Mucosa of gallbladder (tissue), 1 donor: ENCODE data around the gene TNFAIP1. TPM values are rescaled to one million over a fixed set of nuclear protein-coding genes. Genes with fewer than 3 reads are reported as not detected.
A peak's percentile ranks its signal among the peaks of the same experiment; 100 is the strongest.

Source experiments
- DNase-seq: peaks from one replicate; pipeline ENCODE4 v3.0.0-alpha.2; 2020; ENCODE audit warnings: low spot score
- total RNA-seq: library from RNA; stranded (reverse); gene quantifications from one replicate; pipeline ENCODE4 v1.2.1, GENCODE V29; 2021
- donor health status: DM: no; HTN: no; CAD: no.

Gene TNFAIP1
- total RNA-seq, 1 donor from 2014 or later, result 60.2 TPM

DNA sequence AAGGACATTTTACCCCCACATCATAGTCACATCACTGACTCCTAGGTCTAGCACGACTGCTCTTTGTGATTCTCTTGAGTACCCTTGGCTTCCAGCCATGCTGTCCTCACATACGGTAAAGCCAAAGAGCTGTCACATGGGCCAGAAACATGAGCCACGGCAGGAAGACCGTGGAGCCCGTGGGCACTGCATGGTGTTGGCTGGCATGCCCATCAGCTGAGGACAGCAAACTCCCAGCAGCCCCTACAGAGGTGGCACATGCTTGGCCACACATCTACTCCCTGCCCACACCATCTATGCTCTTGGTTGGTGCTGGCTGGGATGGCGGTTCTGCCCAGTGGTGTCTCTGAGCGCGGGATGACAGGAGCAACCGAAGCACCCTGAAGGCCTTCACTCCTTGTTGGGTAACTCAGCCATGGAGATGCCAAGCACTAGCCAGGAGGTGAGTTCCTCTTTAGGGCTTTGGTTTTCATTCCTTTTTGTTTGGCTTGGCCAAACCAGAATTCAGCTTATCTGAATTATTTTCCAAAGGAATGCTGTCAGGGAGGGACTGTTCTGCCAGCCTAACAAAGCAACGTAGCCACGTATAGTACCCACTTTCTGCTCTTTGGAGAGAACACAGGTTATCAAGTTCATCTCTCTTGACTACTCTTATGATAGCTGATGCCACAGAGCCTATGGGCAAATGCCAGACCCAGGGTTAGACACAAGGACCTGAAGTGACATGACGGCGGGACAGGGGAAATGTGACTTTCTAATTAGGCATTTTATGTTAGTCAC lies 10.0 kb downstream of the TNFAIP1 start:
- DNase-seq, result no peak

DNA sequence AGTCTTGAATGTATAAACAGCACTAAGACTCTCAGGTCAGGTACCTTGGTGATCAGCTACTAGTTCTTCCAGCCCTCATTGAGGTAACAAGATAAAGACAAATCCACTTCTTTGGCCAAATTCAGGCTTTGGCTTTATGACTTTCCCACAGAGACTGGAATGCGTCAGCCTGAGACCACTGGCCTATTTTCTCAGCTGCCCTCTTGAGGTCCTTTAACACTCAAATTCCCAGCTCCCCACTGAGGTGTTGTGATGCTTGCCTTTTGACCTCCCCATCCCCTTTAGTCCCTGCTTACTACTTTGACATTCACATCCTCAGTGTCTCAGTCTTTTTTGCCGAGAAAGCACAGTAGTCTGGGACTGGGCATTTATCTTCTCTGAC lies 10.6 kb downstream of the TNFAIP1 start:
- no peak for DNase-seq

DNA sequence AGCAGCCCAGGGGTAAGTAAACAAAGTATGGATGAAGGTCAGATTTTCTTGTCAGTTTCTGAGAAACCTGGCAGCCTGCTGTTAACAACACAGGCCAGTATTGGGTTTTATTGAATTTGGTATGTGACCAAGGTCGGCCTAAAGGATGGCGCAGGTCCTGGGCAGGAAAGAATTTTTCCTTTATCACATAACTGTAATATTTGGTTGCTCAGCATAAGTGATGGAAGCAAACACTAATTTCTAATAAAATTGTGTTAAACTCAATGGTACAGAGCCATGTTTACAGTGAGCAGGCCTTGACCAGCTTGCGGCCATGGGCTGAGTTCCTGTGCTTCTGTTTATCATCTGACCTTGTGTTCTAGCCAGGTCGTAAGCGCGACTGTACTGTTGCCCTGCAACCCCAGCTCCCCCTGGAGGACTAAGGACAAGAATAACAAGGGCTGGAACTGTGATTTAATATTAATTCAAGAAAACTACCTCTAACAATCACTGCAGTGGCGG lies 11.2 kb downstream of the TNFAIP1 start:
- DNase-seq, result peak; percentile 36

DNA sequence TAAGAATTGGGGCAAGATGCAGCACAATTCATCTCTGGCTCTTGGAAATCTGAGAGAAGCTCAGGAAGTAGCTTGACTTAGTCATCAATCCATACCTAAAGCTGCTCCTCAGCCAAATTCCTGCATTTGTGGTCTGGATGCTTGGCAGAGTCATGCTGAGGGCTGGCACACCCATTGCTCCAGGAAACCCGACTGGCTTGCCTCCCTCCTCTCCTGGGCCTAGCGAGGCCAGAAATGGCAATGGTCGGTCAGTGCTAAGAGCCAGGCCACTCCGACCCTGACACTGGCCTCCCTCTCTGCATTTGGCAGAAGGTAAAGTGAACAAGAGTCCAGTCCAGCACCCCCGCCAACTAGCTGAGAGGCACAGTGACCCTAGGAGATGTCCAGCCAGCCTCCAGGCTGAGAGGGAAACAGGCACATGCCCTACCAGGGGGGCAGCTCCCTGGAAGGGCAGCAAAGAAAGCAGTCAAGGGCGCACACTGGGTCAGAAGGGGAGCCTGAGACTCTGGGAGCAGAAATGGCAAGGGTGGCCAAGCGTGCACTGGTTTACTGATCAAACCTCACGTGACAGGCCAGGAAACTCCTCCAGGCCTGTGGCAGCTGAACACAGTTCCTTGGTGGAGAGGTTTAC lies 11.8 kb downstream of the TNFAIP1 start:
- peak; percentile 44 for DNase-seq

DNA sequence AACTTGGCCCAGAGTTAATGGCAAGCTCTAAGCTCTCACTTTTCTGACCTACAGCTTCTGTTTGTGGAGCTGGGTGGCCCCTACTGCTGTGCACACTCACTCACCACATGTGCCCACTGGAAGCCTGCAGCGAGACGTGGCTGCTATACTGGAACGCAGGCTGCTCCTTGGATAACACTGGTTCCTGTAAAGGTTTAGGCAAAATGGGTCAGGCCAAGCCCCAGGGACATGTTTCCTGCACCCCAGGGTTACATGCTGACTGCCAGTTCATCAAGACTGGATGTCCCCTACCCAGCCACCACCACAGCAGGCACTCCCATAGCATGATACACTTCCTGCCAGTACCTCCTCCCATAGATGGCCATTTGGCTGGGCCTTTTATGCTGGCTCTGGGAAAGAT lies 13.4 kb downstream of the TNFAIP1 start:
- DNase-seq, result no peak

DNA sequence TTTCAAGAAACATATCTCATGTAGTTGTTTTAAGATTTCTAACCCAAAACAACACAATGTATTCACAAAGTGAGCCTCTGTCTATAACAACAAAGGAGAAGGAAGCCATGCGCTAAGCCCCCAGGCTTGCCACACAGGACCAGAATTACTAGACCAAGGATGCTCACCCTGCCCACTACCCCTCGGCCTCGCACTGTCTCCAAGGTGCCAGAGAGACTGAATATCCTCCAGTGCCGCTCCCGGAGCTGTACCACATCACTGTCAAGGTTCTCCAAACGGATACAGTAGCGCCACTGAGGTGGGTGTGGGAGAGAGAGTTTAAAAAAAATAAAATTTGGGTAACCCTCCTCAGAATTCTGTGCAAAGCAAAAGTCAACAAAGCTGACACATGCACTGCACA lies 14.7 kb downstream of the TNFAIP1 start:
- DNase-seq, result no peak

DNA sequence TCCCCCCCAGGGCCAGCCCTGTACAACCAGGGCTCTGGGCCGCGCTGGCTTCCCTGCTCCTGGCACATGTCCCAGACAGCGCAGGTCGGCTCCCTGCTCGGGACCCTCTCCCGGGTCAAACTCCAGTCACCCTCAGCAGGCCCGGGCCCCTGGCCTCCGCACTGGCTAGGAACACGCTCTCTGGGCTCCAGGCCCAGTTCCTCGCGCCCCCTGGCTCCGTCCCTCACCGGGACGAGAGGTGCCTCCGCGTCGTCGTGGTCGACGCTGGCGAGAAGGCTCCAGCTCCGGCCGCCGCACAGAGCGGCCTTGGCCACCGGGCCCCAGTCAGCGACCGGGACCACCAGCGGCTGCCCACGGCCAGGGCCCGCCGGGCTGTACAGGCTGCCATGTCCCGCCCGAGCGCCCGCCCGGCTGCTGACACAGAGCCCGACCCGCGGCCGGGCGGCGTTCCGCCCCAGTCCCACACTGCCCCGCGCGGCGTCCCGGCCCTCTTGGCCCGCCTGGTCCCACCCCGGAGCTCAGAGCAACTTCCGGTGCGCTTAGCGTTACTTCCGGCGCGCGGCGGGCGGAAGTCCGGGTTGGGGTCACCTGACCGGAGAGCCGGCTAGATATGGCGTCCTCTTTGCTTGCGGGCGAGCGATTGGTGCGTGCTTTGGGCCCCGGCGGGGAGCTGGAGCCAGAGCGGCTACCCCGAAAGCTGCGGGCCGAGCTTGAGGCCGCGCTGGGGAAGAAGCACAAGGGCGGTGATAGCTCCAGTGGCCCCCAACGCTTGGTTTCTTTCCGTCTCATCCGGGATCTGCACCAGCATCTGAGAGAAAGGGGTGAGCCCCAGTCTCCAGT lies 21.7 kb downstream of the TNFAIP1 start, which contains the start of gene POLDIP2:
Gene POLDIP2 (minus strand): TSS at position 467 of the 840 bp plus-strand sequence. CDS start 79 bp downstream, at position 388.
- DNase-seq, result peak; percentile 97

DNA sequence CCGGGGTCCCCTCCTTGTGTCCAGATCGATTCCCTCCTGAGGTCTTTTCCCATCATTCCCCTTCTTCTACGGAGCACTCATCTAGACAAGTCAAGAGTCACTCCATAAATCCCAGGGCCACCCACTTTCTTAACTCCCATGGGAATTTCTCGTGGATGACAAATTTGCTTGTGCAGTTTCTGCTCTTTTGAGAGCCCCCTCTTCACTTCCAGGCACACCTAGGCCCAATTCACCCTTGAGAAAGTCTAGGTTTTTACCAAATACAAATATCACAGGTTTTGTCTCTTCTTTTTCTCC lies 22.3 kb downstream of the TNFAIP1 start:
- no peak for DNase-seq

DNA sequence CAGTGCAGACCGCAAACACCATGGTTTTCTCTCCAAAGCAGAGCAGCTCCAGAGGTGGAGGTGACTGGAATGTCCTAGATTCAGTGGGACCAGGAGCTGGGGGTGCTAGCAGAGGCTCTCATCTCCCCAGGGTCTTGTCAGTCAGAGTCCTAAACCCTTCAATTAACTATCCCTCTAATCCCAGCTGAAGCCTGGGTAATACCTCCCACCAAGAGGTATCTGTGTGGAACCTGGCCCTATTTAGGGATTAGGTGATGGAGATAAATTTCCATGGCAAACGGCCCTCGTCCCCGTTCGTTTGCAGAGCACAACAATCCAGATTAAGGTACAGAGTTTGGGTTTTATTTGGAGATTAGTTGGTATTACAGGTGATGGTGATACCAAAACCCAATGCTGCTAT lies 27.6 kb downstream of the TNFAIP1 start:
- no peak for DNase-seq

DNA sequence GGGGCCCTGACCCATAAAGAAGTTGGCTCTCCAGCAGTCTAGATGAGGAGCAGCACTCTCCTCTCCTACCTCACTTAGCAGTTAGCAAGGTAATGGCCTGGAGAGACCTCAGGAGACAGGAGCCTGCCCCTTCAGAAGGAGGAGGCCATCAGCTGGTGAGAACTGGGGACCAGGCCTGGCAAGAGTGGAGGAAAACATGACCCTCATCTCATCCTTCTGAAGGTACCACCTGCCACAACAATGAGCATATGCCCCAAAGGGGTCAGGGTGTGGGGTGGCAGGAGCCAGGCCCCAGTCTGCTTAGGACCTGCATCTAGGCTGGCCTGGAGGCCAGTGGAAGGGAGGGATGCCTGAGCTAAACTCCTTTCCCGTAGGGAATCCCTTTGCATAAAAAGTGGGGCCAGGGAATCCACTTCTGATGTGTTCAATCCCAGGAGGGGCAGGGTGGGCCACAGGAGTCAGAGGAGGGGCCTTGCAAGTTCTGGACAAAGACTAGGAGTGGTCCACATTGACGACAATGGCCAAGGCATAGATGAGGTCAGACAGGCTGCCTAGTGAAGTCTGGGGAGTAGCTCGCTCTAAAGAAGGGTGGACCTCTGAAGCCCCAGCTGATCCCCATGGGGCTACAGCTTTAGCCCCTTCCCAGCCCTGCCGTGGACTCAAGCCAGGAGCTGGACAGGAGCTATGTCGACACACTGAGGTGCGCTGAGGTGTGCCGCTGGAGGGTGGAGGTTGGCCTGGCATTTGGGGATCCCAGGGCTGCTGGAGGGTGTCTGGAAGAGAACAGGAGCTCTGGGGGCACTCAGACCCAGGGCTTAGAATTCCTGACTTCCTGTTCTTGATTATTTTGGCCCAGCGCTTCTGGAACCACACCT lies 28.5 kb downstream of the TNFAIP1 start:
- DNase-seq, result no peak

DNA sequence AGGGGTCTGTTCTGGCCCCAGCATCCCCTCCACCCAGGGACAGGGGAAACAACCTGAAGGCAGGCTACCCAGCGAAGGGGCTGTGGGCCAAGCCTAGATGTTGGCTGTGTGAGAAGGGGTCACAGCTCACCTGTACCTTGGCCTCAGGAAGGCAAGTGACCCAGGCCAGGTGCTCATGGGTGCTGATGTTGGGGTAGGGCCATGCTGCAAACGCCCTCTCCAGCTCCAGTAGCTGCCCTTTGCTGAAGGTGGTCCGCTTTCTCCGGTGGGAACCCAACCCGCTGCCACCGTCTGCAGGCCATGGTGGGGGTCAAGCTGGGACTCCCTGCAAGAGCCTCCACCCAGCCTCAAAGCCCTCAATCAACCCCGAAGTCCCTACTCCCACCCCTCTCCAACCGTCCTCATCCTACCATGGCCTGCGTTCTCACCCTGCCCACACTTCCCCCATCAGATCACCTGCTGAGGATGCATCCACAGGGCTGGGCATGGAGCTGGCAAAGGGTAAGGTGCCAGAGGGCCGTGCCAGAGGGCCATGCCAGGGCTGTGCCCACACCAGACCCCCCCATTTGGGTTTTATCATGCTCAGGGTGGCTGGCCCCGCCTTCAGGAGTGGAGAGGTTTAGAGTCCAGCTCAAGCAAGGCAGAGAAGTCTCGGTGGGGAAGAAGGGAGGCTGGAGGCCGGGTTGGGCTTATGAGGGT lies 29.3 kb downstream of the TNFAIP1 start, which contains the start of gene SEBOX:
Gene SEBOX (minus strand): TSS at position 535 of the 699 bp plus-strand sequence. CDS start 48 bp downstream, at position 487.
- DNase-seq, result no peak

DNA sequence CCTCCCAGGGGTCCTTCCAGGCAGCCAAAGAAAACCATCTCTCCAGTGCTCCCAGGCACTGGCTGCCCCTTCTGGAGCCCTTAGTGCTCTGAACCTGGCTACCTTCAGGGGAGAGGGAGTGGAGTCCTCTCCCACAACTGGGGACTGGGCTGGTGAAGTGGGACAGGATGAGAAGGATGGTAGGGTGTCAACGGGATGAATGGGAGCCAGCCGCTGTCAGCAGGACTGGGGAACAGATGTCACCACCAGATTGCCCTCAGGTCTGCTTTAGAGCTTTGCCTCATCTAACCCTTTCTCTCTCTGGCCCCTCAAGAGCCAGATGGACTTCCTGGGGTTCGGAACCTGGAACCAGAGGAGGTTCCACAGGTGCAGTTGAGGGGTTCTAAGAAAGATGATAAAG lies 29.9 kb downstream of the TNFAIP1 start:
- no peak for DNase-seq

DNA sequence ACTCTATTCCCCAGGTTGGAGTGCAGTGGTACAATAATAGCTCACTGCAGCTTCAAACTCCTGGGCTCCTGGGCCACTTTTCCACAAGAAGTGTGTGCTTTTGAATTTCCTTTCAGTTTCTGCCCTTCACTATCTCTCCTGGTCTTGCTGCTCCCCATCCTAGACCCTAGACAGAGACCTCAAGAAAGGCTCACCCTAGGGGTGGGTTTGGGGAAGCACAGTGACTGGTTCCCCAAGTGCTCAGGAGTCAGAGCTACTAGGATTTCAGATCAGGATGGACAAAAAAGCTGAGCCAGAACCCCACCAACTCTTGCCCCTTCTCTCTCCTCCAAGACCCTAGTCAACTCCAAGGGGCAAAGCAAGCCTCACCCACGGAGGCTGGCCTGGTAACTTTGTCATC lies 31.0 kb downstream of the TNFAIP1 start:
- no peak for DNase-seq

DNA sequence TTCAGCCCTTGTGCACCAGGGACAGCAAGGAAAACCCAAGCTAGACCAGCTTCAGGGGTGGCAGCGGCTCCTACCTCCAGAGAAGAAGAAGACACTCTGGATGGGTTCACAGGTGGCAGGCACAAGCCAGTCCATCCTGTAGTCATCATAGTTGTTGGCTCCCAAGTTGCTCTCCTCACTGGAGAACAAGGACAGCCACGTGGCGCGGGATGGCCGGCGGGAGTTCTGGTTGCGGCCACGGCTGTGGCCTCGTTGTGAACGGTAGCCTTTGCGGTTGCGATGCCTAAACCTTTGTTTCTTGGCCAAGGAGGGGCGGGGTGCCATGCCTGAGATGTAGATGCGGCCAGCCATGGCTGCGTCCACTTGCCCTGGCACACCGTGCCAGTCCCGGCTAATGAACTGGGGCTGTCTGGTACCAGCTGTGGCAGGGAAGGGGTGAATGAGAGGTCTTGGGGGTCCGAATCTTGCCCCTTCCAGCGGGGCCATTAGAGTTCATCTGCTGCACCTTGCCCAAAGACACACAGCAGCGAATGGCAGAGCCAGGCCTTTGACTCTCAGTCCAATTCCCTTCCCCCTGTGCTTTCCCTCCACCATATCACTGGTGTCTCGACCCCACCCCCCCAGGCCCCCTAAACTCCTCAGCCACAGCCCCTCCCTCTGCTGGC lies 32.2 kb downstream of the TNFAIP1 start:
- no peak for DNase-seq

DNA sequence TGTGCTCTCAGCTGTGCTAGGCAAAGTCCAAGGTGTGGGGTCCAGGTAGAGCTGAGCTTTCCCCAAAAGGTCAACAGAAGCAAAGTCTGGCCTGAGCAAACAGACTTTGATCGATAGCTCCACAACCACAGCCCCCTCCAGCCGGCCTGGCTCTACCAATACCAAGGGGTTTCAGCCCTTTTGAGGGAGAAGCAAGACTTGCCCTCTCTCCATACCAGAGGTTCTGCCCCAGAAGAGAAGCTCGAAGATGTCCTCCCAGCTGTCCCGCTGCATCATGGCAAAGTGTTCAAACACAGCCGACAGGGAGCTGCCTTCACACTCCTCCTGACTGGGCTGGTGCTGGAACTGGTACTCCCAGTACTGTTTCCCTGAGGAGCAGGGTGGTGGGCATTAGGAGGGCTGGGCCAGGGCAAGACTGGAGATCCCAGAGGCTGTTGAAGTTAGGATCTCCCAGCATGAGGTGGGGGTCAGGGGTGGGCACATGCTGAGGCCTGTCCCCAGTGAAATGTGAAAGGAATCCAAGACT lies 32.8 kb downstream of the TNFAIP1 start:
- no peak for DNase-seq

DNA sequence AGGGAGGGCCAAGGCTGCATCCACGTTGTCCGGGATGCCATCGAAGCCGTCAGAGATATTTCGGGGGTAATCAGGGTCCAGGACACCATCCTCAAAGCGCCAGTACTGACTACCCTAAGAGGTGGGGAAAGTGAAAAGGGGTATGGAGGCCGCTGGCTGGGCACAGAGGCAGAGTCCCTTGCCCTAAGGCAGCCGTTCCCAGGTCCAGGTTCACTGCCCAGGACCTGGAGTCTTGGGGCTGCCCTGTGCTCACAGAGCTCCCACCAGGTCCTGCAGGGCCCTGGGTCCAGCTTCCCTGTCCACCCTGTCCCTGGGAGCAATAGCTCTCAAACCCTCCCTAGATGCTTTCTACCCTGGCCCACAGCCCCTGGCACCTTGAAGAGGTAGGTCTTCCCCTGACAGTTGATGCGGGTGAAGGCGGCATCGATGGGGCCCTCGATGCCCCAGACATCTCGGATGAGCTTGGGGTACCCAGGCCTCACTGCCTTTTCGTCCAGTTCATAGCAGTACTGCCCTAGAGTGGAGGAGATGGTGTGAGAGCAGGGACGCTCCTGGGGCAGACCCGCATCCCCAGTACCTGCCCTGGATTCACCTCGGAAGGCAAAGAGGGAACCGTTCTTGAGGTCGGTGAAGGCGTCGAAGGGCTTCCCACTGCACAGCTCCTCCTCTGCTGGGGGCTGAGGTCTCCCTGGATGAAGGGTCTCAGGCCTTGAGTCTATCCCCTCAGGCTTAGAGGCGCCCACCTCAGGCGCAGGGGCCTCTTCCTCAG lies 33.5 kb downstream of the TNFAIP1 start:
- no peak for DNase-seq

DNA sequence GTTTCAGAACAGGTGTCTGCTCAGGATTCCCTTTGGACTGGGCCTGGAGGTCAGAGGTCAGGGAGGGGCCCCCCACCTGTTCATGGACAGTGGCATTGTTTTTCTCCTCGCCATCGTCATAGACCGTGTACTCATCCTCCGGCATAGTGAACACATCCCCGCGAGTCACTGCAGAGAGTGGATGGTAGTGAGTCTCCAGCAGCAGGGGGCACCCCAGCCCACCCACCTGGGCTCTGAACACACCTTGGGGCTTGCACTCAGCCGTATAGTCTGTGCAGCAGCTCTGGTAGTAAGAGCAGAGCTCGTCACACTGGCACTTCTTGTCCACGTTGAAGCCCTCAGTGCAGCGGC lies 34.1 kb downstream of the TNFAIP1 start:
- DNase-seq, result peak; percentile 28

DNA sequence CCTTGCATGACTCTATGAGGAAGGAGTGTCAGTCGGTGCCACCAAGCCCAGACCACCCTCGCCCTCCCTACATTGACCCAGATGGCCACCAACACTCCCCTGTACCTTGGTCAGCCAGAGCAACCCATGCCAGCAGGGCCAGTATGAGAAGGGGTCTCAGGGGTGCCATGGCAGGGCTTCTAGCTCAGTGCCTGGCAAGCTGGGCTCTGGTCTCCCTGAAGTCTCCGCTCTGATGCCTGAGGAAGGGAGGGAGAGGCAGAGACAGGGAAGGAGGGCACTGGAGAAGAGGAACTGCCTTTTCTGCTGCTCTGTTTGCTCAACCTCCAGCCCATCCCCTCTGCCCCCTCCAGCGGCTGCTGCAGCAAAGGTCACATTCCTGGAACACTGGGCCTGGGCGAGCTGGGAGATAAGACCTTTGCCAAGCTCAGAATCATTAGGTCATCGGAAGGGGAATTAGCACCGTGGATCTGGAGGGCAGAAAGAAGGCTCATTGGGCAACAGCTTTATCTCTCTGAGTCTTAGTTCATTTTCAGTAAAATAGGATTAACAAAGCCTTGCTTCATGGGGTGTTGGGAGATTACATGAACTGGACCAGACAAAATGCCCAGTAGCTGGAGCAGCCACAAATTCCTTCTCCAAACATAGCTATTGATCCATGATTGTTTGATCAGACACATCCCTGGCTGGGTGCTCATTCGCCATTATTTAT lies 34.6 kb downstream of the TNFAIP1 start, which contains the start of gene VTN:
Gene VTN (minus strand): TSS at position 273 of the 709 bp plus-strand sequence. CDS start 104 bp downstream, at position 169.
- DNase-seq, result peak; percentile 79

DNA sequence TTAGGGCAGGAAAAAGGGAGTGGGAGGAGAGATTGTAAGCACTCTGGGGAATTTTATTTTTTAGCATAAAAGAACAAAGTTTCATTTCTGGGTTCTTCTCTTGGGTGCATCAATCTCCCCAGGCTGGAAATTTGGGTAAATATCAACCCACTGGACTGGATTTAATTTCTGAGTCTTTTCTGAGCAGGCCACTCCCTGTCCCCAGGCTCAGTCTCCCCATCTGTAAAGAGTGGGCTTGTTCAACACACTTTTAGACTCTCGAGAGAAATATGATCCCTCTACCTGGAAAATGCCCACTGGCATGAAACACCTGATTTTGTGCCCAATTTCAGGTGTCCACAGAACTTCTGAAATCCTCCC lies 35.2 kb downstream of the TNFAIP1 start:
- DNase-seq, result no peak
